ENCODE measurements around the gene MYL3.

Gene MYL3

GRCh38 chr3:46844881-46845312 lies 18.3 kb downstream of the MYL3 start:
- TF ChIP-seq CTCF (IDR thresholded peaks at IDR 0.05): no peak
- DNase-seq (ENCODE audit: low spot score): no peak
- Histone ChIP-seq H3K27ac (peak overlapping the region; percentile 71 to 87), H3K4me3 (peak overlapping the region; percentile 77)

GRCh38 chr3:46844397-46844796 lies 18.8 kb downstream of the MYL3 start:
- peak overlapping the region in 1 of 2 donors; percentile 87 for H3K27ac ChIP-seq
- no peak for TF ChIP-seq CTCF (IDR thresholded peaks at IDR 0.05)
- H3K4me3 ChIP-seq: no peak overlapping the region
- no peak for DNase-seq (ENCODE audit: low spot score)

DNA sequence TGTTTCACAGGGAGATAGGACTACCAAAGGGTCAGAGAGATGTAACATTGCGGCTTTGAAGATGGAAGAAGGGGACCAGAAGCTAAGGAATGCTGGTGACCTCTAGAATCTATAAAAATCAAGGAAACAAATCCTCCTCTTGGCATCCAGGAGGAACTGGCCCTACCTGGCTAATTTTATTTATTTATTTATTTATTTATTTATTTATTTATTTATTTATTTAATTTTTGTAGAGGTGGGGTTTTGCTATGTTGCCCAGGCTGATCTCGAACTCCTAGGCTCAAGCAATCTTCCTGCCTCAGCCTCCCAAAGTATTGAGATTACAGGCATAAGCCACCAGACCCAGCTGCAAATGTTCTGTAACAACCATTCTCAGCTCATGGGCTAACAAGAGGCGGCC lies 19.7 kb downstream of the MYL3 start:
- H3K27ac ChIP-seq: no peak overlapping the region
- no peak for DNase-seq (ENCODE audit: low spot score)
- TF ChIP-seq CTCF (IDR thresholded peaks at IDR 0.05): no peak

DNA sequence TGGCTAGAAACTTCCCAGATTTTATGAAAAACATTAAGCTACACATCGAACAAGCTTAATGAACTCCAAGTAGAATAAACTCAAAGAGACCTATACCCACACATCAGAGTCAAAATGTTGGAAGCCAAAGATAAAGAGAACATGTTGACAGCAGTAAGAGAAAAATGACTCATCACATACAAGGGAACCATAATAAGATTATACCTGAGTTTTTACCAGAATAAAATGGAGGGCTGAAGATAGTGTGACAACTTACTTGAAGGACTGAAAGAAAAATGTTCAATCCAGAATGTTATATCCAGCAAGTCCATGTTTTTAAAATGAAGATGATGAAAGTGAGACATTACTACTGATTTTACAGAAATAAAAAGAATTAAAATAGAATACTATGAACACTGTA lies 22.8 kb downstream of the MYL3 start:
- no peak for TF ChIP-seq CTCF (IDR thresholded peaks at IDR 0.05)
- no peak overlapping the region for H3K4me3 ChIP-seq

More for the DNA sequence above, 19.7 kb downstream of the MYL3 start:
- H3K4me3 ChIP-seq: no peak overlapping the region

DNA sequence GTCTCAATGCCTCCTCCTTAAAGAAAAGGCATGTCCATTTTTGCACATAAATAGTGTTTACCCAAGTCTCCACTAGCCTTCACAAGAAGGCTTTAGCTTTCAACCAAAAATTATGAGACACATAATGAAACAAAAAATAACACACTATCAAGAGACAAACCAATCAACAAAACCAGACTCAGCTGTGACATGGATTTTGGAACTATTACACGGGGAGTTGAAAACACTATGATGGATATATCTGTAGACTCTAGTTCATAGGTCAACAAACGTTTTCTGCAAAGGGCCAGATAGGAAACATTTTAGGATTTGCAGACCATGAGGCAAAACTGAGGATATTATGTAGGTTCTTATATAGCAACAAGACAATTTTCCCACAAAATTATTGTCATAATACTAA lies 24.9 kb downstream of the MYL3 start:
- Histone ChIP-seq H3K4me3 (no peak overlapping the region), H3K27ac (no peak overlapping the region)
- TF ChIP-seq CTCF (IDR thresholded peaks at IDR 0.05): no peak
- no peak for DNase-seq (ENCODE audit: low spot score)

More for the DNA sequence above, 22.8 kb downstream of the MYL3 start:
- no peak for DNase-seq (ENCODE audit: low spot score)
- H3K27ac ChIP-seq: no peak overlapping the region

DNA sequence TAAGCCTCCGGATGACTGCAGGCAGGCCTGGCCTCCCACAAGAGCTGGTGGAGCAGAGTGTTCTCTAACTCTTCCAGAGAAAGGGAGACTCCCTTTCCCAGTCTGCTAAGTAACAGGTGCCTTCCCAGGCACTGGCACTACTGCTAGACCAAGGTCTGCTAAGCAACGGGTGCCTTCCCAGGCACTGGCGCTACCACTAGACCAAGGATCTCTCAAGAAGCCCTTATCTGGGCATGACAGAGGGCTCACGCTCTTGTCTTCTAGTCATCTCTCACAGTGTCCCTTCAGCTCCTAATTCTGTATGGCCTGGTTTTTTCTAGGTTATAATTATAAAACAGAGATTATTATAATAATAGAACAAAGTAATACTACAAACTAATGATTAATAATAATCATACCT lies 27.8 kb downstream of the MYL3 start:
- no peak overlapping the region for H3K4me3 ChIP-seq
- TF ChIP-seq CTCF (IDR thresholded peaks at IDR 0.05): no peak
- DNase-seq (ENCODE audit: low spot score): no peak
- H3K27ac ChIP-seq: no peak overlapping the region

DNA sequence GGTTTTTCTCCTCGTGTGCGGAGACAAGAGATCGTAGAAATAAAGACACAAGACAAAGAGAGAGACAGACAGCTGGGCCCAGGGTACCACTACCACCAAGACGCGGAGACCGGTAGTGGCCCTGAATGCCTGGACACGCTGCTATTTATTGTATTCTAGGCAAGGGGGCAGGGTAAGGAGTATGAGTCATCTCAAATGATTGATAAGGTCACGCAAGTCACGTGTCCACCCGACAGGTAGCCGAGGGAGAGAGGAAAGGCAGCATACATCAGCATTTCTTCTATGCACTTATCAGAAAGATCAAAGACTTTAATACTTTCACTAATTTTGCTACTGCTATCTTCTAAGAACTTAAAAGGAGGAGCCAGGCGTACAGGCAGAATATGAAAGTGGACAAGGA lies 28.2 kb downstream of the MYL3 start:
- no peak overlapping the region for H3K4me3 ChIP-seq
- no peak for TF ChIP-seq CTCF (IDR thresholded peaks at IDR 0.05)
- no peak overlapping the region for H3K27ac ChIP-seq
- no peak for DNase-seq (ENCODE audit: low spot score)

Measured in coronary artery (tissue), 2 donors.